Upper lobe of left lung (tissue), 6 donors: ENCODE measurements around the gene MACROD2. TPM values are rescaled to one million over a fixed set of nuclear protein-coding genes. Genes with fewer than 3 reads are reported as not detected.

ENCODE experiments used
- ATAC-seq, 2 donors: fragments of 200-7000 bp; cut with Tn5 transposase; one replicate each; pipeline ENCODE4 v1.9.1; 2022; ENCODE audit warnings: mild to moderate bottlenecking in 2 of 2, moderate library complexity in 2 of 2; ENCODE audit not compliant: low FRiP score in 2 of 2
- DNase-seq, 2 donors: peaks; one replicate each; pipeline ENCODE4 v3.0.0-alpha.2; 2019 to 2020
- H3K27ac ChIP-seq, 4 donors: fragments of 200-600 bp; sonication (generic); one replicate each; pipeline ENCODE4 v1.5.1; 2016 to 2019
- H3K27me3 ChIP-seq, 4 donors: fragments of 200-600 bp; sonication (generic); one replicate each; pipeline ENCODE4 v1.5.1; 2017 to 2019
- H3K36me3 ChIP-seq, 4 donors: fragments of 200-600 bp; sonication (generic); one replicate each; pipeline ENCODE4 v1.5.1; 2016 to 2019
- H3K4me1 ChIP-seq, 4 donors: fragments of 200-600 bp; sonication (generic); one replicate each; pipeline ENCODE4 v1.5.1; 2018 to 2019
- H3K4me3 ChIP-seq, 4 donors: fragments of 200-600 bp; sonication (generic); one replicate each; pipeline ENCODE4 v1.5.1; 2017 to 2019; ENCODE audit warnings: mild to moderate bottlenecking in 2 of 4, moderate library complexity in 1 of 4
- H3K9me3 ChIP-seq, 4 donors: fragments of 200-600 bp; sonication (generic); one replicate each; pipeline ENCODE4 v1.5.1; 2018 to 2019
- EP300 ChIP-seq, 4 donors: sonication (generic); formaldehyde crosslinking; IDR thresholded peaks; one replicate each; pipeline ENCODE4 v1.5.1; 2017; ENCODE audit warnings: antibody characterized with exemption in 4 of 4, control low read depth in 2 of 4
- POLR2A ChIP-seq, 4 donors: fragments of 450-650 bp; IDR thresholded peaks; one replicate each; pipeline ENCODE4 v1.5.1; 2016 to 2017; ENCODE audit warnings: antibody characterized with exemption in 4 of 4, mild to moderate bottlenecking in 2 of 4
- POLR2AphosphoS5 ChIP-seq, 2 donors: sonication (generic); formaldehyde crosslinking; IDR thresholded peaks; one replicate each; pipeline ENCODE4 v1.5.1; 2017; ENCODE audit warnings: antibody characterized with exemption in 2 of 2
- WGBS, 2 donors: methylation state at CpG; one replicate each; pipeline ENCODE4 v1.1.5; 2017 to 2018; 5-methylcytosine and 5-hydroxymethylcytosine counted together
- total RNA-seq, 6 donors: library from RNA; depleted of rRNA in 4 of 6; stranded (reverse); fragments of >200 nt in 4 of 6; gene quantifications; one replicate each; pipeline versions ENCODE4 v1.1.0 to v1.2.1, GENCODE V29; 2016 to 2021
- TF ChIP-seq, protein P1 (sequence below), 6 experiments: fragments of 450-650 bp in 4 of 6; fragments of 200-600 bp in 2 of 6; sonication (generic) in 2 of 6; IDR thresholded peaks; one replicate each; pipeline ENCODE4 v1.5.1; 2016 to 2019; ENCODE audit warnings: antibody characterized with exemption in 6 of 6
- donor health status: DM: no; HTN: no; CAD: no; lungs with moderate emphysema.
- donor health status: DM: no; HTN: yes; CAD: no; lungs with severe emphysema.

Gene MACROD2
- total RNA-seq, 6 donors from 2014 or later, result 20.7 to 84.3 (median 36.3) TPM

DNA sequence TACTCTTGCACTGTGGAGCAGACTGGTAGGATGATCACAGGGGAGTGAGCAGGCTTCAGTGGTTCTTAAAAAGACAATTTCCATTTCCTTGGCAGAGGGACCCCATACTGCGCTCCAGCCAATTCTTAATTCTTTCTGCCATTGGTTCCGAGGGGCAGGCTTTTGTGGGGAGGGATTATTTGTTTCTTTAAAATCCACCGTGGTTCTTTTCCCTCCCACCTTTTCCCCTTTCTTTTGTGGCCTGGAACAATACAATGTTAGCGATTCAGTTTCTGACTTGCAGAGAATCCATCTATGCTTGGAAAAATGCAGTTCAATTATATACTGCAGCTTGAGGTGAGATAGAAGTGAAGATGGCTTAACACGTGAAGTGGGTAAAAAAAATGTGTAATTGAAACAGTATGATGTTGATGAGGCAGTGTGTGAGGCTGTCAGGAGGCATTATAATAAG, 721.1 kb downstream of the MACROD2 start:
- Histone ChIP-seq H3K27ac (no peak overlapping the region), H3K4me1 (peaks cover 0 to 12% (median 7%) of the 10 kb centered on the region in 4 donors), H3K4me3 (no peak overlapping the region), H3K27me3 (no peaks in the 10 kb centered on the region), H3K9me3 (no peaks in the 10 kb centered on the region), H3K36me3 (no peaks in the 10 kb centered on the region)
- ATAC-seq (no peak), DNase-seq (no peak)
- 69 to 72% methylated on average over 5 of the region's 5 CpGs for WGBS, 2 donors
- TF ChIP-seq POLR2A (IDR thresholded peaks at IDR 0.05) (no peak), EP300 (IDR thresholded peaks at IDR 0.05) (no peak), POLR2AphosphoS5 (IDR thresholded peaks at IDR 0.05) (no peak)
- TF ChIP-seq, protein P1, sequence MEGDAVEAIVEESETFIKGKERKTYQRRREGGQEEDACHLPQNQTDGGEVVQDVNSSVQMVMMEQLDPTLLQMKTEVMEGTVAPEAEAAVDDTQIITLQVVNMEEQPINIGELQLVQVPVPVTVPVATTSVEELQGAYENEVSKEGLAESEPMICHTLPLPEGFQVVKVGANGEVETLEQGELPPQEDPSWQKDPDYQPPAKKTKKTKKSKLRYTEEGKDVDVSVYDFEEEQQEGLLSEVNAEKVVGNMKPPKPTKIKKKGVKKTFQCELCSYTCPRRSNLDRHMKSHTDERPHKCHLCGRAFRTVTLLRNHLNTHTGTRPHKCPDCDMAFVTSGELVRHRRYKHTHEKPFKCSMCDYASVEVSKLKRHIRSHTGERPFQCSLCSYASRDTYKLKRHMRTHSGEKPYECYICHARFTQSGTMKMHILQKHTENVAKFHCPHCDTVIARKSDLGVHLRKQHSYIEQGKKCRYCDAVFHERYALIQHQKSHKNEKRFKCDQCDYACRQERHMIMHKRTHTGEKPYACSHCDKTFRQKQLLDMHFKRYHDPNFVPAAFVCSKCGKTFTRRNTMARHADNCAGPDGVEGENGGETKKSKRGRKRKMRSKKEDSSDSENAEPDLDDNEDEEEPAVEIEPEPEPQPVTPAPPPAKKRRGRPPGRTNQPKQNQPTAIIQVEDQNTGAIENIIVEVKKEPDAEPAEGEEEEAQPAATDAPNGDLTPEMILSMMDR (IDR thresholded peaks at IDR 0.05), result no peak

DNA sequence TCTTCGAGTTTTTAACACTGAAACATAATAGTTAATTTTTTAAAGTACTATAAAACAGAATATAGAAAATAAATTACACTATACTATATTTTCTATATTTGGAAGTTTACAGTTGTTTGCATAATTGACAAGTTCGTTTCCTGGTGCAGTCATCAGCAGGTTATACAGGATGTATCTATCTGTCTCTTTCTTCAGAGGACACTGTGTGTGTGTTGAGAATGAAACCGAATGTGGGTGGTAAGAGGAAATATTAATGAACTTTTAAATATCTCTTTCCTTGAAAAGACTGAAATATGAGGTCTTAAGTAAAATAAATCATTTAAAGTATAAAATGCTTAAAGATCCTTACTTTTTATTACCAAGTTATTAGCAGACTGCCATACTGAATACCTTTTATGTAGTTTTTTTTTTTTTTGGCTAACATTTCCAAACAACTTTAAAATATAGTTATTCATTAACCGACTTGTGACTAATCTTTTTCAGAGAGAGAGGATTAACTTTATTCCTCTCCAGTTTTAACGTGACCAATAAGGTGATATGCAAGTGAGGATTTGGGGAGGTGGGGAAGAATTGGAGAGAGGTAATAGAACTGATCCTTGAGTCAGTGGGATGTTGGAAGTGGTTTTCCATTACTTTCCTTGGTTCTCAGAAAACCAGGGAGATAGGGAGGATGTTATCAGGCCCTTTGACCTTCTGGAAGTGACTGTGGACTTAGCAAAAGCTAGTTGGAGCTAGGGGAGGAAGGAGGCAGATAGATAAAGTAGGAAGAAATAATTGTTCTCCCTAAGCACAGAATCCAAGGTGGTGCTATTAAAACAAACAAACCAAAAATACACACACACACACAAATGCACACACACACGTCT, 722.1 kb downstream of the MACROD2 start:
- no peak overlapping the region for H3K27ac ChIP-seq
- no peak for DNase-seq

DNA sequence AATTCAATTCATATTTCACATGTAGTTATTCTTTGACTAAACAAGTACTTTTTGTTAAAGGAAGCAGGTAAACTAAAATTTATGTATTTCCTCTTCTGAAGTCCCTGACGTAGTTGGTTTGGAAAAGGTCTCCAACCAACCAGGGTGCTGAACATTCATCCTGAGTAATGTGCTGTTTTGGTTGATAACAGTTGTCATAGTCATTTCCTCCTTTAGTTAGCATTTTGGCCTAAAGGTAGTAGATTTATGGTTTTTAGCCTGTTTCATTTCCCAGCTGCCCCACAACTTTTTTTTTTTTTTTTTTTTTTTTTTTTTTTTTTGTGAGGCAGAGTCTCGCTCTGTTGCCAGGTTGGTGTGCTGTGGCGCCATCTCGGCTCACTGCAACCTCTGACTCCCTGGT, 724.9 kb downstream of the MACROD2 start:
- Histone ChIP-seq H3K4me3 (no peak overlapping the region), H3K27ac (no peak overlapping the region), H3K27me3 (no peaks in the 10 kb centered on the region), H3K36me3 (no peaks in the 10 kb centered on the region), H3K4me1 (no peaks in the 10 kb centered on the region), H3K9me3 (no peaks in the 10 kb centered on the region)
- no peak for TF ChIP-seq POLR2AphosphoS5 (IDR thresholded peaks at IDR 0.05)
- no peak for TF ChIP-seq POLR2A (IDR thresholded peaks at IDR 0.05)
- no peak for TF ChIP-seq EP300 (IDR thresholded peaks at IDR 0.05)
- TF ChIP-seq, protein P1 (IDR thresholded peaks at IDR 0.05), result no peak
- ATAC-seq, result no peak
- no peak for DNase-seq
- 72 to 87% methylated on average over 4 of the region's 4 CpGs for WGBS, 2 donors

More for the DNA sequence above, 722.1 kb downstream of the MACROD2 start:
- Histone ChIP-seq H3K36me3 (no peaks in the 10 kb centered on the region), H3K4me1 (peaks cover 0 to 7% (median 5%) of the 10 kb centered on the region in 4 donors), H3K9me3 (no peaks in the 10 kb centered on the region), H3K4me3 (no peak overlapping the region), H3K27me3 (no peaks in the 10 kb centered on the region)
- ATAC-seq, result no peak
- 60 to 63% methylated on average over 6 of the region's 6 CpGs for WGBS, 2 donors
- TF ChIP-seq POLR2A (IDR thresholded peaks at IDR 0.05) (no peak), EP300 (IDR thresholded peaks at IDR 0.05) (no peak), POLR2AphosphoS5 (IDR thresholded peaks at IDR 0.05) (no peak)
- TF ChIP-seq, protein P1 (IDR thresholded peaks at IDR 0.05), result no peak

DNA sequence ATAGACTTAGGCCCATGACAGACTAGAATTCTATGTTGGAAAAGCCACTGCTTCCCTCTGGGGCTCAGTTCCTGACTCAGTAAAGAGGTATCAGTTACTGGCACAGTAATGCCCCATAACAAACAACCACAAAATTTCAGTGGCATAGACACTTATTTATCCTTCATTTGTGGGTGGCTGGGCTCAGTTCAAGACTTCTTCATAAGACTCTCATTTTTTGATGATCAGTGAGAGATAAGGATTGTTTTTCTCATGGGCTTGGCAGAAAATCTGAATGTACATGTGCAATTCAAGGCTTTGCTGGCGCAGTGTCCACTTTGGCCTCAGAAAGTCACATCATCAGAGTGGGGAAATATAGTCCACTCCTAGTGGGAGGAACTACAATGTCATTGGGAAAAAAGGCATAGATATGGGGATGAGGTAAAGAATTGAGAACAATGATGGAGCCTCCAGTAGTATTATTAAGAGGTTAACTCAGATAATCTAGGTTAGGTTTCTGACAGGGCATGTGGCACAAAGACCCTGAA, 726.7 kb downstream of the MACROD2 start:
- Histone ChIP-seq H3K4me1 (no peaks in the 10 kb centered on the region), H3K27me3 (no peaks in the 10 kb centered on the region), H3K9me3 (no peaks in the 10 kb centered on the region), H3K4me3 (no peak overlapping the region), H3K27ac (no peak overlapping the region), H3K36me3 (no peaks in the 10 kb centered on the region)
- DNase-seq (no peak), ATAC-seq (no peak)
- 100% methylated on average over 1 of the region's 1 CpG for WGBS, 2 donors
- TF ChIP-seq EP300 (IDR thresholded peaks at IDR 0.05) (no peak), POLR2A (IDR thresholded peaks at IDR 0.05) (no peak)

DNA sequence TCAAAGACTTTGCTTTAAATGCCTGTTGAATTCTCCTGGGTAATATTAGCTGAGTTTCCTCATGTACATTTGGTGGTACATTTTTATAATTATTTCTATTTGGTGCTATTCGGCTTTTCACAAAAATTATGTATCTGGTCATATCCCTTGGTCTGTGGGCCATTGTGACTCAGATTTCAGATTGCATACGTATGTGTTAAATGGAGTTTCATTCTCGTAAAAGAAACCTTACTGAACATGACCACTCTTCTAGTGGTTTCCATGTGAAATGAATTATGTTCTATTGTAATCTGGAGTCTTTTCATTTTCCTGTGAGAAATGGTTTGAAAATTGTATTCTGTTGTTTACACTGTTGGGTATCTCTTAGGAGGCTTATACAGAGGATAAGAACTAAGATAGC, 728.3 kb downstream of the MACROD2 start:
- H3K4me3 ChIP-seq, result no peak overlapping the region
- no peaks in the 10 kb centered on the region for H3K36me3 ChIP-seq
- 90 to 97% methylated on average over 3 of the region's 3 CpGs for WGBS, 2 donors
- ATAC-seq (no peak), DNase-seq (no peak)
- no peak overlapping the region for H3K27ac ChIP-seq
- no peaks in the 10 kb centered on the region for H3K4me1 ChIP-seq
- no peaks in the 10 kb centered on the region for H3K9me3 ChIP-seq
- TF ChIP-seq POLR2AphosphoS5 (IDR thresholded peaks at IDR 0.05), result no peak
- no peak for TF ChIP-seq POLR2A (IDR thresholded peaks at IDR 0.05)
- TF ChIP-seq EP300 (IDR thresholded peaks at IDR 0.05), result no peak
- TF ChIP-seq, protein P1 (IDR thresholded peaks at IDR 0.05), result no peak
- H3K27me3 ChIP-seq, result no peaks in the 10 kb centered on the region
